Head of caudate nucleus (tissue), 42 donors: ENCODE data around the gene JDP2.

Experiments used
- DNase-seq, 42 donors: peaks; one replicate each; pipeline versions ENCODE4 v3.0.0 to v3.0.0-alpha.2; 2020 to 2021; ENCODE audit warnings: mixed read lengths in 7 of 42
- intact Hi-C: fragments of 100-400 bp; cut with DNase I; formaldehyde crosslinking; loops from one replicate; pipeline ENCODE4 v1.15.0; 2022

JDP2 gene

DNA sequence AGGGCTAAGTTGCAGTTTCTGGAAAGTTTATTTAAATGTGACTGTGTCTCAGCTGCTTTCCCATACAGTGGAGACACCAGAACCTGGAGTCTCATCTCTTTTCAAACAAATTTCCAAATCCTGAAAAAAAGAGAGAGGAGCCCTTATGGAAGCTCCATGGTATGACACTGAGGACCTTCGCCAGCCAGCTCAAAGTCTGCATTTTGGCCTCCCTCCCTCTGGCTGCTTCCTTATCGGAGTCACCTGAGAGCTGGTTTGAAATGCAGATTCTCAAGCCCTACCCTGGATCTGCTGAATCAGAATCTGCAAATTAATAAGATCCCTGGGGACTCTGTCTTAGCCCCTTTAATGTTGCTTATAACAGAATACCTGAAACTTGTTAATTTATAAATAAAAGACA, 21.7 kb upstream of the JDP2 start:
- no peak for DNase-seq
- intact Hi-C loops, result no loop called here

- DNase-seq, result no peak
- intact Hi-C loops, result no loop called here
These were observed 21.0 kb upstream of the JDP2 start for GRCh38 chr14:75406856-75407255.

- intact Hi-C loops, result no loop called here
- peak in 2 of 42 donors; percentile 17 to 20 for DNase-seq
These were observed 18.3 kb upstream of the JDP2 start for GRCh38 chr14:75409316-75410205.

DNA sequence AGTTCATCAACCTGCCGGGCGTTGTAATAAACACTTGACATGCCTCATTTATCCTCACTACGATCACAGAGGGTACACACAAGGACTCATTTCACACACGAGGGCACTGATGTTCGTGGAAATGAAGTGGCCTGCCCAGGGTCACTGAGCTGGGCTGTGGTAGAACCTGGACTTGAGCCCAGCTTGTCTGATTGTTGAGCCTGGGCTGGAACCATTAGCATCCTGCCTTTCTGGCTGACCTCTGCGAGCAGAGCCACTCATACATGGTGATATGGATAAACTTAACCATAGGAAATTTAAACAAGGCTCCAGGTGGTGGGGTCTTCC, 16.6 kb upstream of the JDP2 start:
- DNase-seq, result no peak
- intact Hi-C loops, result no loop called here

GRCh38 chr14:75413013-75413412, 14.8 kb upstream of the JDP2 start:
- no peak for DNase-seq
- intact Hi-C loops, result no loop called here

DNA sequence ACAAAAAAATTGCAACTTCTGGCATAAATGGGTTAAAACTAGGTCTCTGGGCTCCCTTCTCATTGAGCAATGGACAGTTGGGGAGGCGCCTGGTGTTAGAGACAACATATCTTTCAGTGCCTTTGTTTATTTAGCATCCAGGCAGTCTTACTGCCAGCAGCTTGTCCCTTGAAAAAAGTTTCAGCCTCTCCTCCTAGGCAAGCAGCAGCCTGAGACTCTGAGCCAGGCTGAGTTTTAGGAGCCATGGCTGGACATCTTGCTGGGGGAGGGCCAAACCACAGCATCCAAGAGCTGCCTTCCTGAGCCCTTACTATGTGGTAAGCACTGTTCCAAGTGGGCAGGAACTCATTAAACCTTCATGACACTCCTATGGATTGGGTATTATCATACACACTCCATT, 10.1 kb upstream of the JDP2 start:
- no peak for DNase-seq
- intact Hi-C loops, result no loop called here

GRCh38 chr14:75418850-75419768, 8.7 kb upstream of the JDP2 start:
- intact Hi-C loops, result no loop called here
- DNase-seq, result peak in 31 of 42 donors; percentile 15 to 76 (median 49)

DNA sequence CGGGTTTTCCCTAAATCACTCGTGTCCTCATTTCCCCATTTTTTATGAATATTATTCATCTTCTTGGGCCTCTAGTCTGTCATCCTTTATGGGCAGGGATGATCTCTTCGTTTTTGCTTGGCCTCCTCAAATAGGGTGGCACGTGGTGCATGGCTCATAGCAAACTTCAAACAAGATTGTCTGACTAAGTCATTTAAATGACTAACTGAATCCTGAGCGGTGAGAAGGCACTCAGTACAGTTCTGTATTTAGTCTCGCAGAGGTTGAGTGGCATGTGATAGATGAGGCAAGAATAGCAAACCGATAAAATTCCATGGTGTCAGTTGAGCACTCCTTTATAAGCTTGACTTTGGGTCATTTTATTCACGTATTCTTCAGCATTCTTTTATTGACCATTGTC, 5.7 kb upstream of the JDP2 start:
- DNase-seq, result peak in 26 of 42 donors; percentile 16 to 82 (median 54)
- intact Hi-C loops, result no loop called here

DNA sequence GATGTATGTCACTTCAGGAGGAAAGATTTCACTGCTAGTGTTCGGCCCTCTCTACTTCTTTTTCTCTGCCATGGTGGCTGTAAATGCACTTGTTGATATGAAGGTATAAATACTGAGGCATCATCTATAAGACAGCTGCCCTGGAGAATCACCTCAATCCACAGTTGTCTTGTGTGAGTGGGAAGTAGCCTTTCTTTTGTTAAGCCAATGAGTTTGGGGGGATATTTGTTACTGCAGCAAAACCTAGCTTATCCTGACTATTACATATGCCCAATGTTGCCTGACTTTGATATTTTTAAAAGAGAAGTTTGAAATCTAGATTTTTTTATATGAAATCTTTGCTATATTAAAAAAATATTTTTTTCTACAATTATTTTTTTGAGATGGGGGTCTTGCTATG, 3.3 kb upstream of the JDP2 start:
- DNase-seq, result no peak
- intact Hi-C loops, result no loop called here

GRCh38 chr14:75425446-75425845, 2.4 kb upstream of the JDP2 start:
- no peak for DNase-seq
- intact Hi-C loops, result no loop called here

DNA sequence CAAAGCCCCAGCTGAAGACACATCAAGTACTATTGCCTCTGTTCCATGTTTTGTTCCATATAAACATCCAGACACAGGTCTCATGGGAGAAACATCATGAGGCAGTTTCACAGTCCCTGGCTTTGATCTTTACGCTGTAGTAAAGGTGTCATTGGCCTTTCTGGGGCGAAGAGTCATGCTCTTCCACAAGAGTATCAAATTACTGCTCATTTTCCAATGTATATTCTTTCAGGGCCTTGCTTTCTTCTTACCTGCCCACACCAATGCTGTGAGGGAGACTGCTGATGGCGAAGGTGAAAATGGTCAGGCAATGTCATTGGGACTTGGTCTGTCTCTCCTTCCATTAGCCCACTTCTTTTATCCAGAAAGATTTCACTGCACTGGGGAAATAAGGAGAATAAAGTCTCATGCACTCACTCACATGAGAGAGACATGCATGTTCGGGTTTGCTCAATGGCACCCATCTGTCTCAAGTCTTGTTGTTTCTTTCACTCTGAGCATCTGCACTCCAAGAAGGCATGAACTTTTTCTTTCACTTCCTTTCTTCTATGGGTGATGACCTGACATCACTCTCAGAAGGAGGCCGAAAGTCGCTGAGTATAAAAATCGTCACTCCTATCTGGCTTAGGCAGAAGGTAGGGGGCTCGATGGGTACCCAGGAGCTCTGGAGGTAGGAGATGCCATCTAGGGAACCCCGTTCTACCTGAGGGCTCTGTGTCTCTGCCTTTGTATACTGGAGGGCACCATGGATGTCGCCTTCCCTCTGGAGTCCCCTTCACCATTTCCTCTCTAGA, 1.3 kb upstream of the JDP2 start:
- peak in 2 of 42 donors; percentile 17 to 26 for DNase-seq
- intact Hi-C loops, result loop anchor here (2.0 kb wide), 1 partner anchor 116 kb away; no protein-coding TSS in a partner anchor

GRCh38 chr14:75427126-75427481, 718 bp upstream of the JDP2 start:
- intact Hi-C loops, result loop anchor here (2.0 kb wide), 1 partner anchor 116 kb away; no protein-coding TSS in a partner anchor
- peak in 11 of 42 donors; percentile 21 to 55 (median 29) for DNase-seq

DNA sequence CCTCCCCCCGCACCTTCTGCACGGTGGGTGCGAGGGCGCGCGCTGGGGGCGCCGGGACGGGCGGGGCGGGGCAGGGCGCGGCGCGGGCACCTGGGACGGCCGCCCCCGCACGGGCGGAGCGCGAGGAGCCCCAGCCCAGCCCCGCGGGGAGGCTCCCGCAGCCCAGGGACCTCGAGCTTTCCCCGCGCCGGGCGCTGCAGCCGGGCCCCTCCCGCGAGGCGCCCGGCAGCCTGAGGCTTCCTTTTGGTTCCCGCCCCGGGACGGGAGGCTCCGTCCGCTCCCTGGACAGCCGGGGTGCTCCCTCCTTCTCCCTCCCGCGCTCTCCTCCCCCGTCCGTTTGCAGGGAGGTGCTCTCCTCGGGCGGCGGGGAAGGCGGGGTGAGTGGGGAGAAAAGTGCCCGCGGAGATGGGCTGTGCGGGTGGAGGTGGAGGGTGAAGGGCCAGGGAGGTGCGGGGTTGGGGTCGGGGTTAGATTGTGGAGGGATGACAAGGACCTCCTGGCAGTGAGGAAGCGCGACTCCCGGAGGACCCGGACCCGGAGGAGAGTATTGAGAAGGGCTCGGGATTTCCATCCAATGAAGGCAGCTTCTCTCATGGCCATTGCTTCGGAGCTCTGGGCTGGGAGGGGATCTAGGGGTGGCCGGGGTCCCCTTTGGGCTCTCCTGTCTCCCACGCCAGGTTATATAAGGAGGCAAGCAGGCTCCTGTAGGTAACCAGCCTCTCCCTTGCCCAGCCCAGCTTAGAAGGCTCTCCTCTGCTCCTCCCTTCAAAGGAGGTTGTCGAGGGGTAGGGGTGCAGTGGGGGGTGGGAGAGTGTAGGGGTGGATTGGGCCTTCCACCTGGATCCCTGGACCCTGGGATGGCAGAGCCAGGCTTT, 645 bp downstream of the JDP2 start:
- intact Hi-C loops, result no loop called here
- DNase-seq, result peak in 32 of 42 donors; percentile 42 to 78 (median 58)

- DNase-seq, result peak in 6 of 42 donors; percentile 25 to 46 (median 38)
- intact Hi-C loops, result no loop called here
These were observed 1.7 kb downstream of the JDP2 start for GRCh38 chr14:75429562-75429961.

DNA sequence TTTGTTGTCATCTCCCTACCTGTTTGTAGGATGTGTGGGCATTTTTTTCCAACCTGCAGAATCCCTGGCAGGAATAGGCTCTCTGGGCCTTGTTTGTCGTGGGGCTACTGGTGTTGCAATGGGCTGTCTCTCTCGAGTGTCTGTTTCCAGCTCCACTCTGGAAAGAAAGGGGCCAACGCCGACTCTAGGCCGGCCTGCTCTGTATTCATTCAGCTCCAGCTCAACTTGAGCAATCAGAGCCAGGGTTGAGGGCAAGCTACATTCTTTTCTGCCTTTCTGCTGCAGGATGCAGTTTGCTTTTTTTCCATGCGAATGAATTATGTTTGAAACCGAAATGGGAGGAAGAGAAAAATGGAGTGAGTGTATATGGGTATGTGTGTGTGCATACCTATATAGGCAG, 2.3 kb downstream of the JDP2 start:
- intact Hi-C loops, result no loop called here
- peak in 22 of 42 donors; percentile 32 to 77 (median 50) for DNase-seq

- intact Hi-C loops, result no loop called here
- no peak for DNase-seq
These were observed 2.7 kb downstream of the JDP2 start for GRCh38 chr14:75430526-75430925.

GRCh38 chr14:75430976-75431375, 3.2 kb downstream of the JDP2 start:
- DNase-seq, result no peak
- intact Hi-C loops, result no loop called here

- intact Hi-C loops, result no loop called here
- no peak for DNase-seq
These were observed 4.0 kb downstream of the JDP2 start for GRCh38 chr14:75431827-75432226.
